HG02759 (cell line): Measurements from ENCODE around the gene SMYD4.
"Not testable (repeated sequence)": the region's sequence is repeated elsewhere in the genome, so short reads cannot be mapped to it uniquely, and the experiment has no call there.

Experiments used
- ATAC-seq: cut with Tn5 transposase; IDR thresholded peaks from one replicate; pipeline ENCODE4 v1.9.1; 2021; ENCODE audit warnings: mild to moderate bottlenecking, moderate library complexity; ENCODE audit not compliant: unreplicated experiment

Gene SMYD4

GRCh38 chr17:1759529-1759928, 70.2 kb downstream of the SMYD4 start:
- no peak for ATAC-seq

- ATAC-seq, result no peak
Observed at GRCh38 chr17:1758807-1759206, 70.9 kb downstream of the SMYD4 start.

GRCh38 chr17:1755827-1756262, 73.9 kb downstream of the SMYD4 start:
- no peak for ATAC-seq

GRCh38 chr17:1755252-1755826, 74.4 kb downstream of the SMYD4 start:
- no peak for ATAC-seq

- ATAC-seq, result no peak
Observed at GRCh38 chr17:1754430-1755112, 75.1 kb downstream of the SMYD4 start.

GRCh38 chr17:1753767-1754429, 75.8 kb downstream of the SMYD4 start:
- ATAC-seq, result no peak

- no peak for ATAC-seq
Observed at GRCh38 chr17:1752425-1753262, 77.1 kb downstream of the SMYD4 start.

GRCh38 chr17:1750628-1751027, 79.1 kb downstream of the SMYD4 start:
- ATAC-seq, result no peak

GRCh38 chr17:1746975-1747543, 82.6 kb downstream of the SMYD4 start:
- no peak for ATAC-seq

GRCh38 chr17:1745513-1746020, 84.1 kb downstream of the SMYD4 start:
- ATAC-seq, result no peak

- no peak for ATAC-seq
Observed at GRCh38 chr17:1744551-1745512, 84.9 kb downstream of the SMYD4 start.

- ATAC-seq, result no peak
Observed at GRCh38 chr17:1743088-1743439, 86.6 kb downstream of the SMYD4 start.

GRCh38 chr17:1742371-1743087, 87.2 kb downstream of the SMYD4 start, which contains the start of gene SERPINF2:
TSS of gene SERPINF2 (plus strand) at chr17:1742871. CDS start at chr17:1744996, 2,125 bp downstream.
- ATAC-seq, result no peak

GRCh38 chr17:1741899-1742298, 87.8 kb downstream of the SMYD4 start:
- ATAC-seq, result not testable (repeated sequence)

- no peak for ATAC-seq
Observed at GRCh38 chr17:1737531-1738291, 92.0 kb downstream of the SMYD4 start.

GRCh38 chr17:1736348-1737281, 93.1 kb downstream of the SMYD4 start:
- no peak for ATAC-seq

GRCh38 chr17:1735834-1736347, 93.8 kb downstream of the SMYD4 start:
- no peak for ATAC-seq
